GM21526 (cell line): ENCODE measurements around the gene TP73.

Experiments used
- ATAC-seq: cut with Tn5 transposase; IDR thresholded peaks from one replicate; pipeline ENCODE4 v1.9.1; 2021; ENCODE audit warnings: moderate library complexity; ENCODE audit not compliant: unreplicated experiment, low FRiP score

The TP73 gene

GRCh38 chr1:3683197-3683596 is 30.9 kb downstream of the TP73 start:
- ATAC-seq, result no peak

- ATAC-seq, result no peak
Observed at GRCh38 chr1:3683992-3684391, 31.7 kb downstream of the TP73 start.

GRCh38 chr1:3685222-3685621 is 32.9 kb downstream of the TP73 start:
- ATAC-seq, result no peak

GRCh38 chr1:3685906-3686305 is 33.6 kb downstream of the TP73 start:
- no peak for ATAC-seq

GRCh38 chr1:3687504-3687903 is 35.2 kb downstream of the TP73 start:
- ATAC-seq, result no peak

GRCh38 chr1:3688356-3689137 is 36.2 kb downstream of the TP73 start:
- no peak for ATAC-seq

GRCh38 chr1:3689138-3689750 is 36.9 kb downstream of the TP73 start:
- no peak for ATAC-seq

- ATAC-seq, result no peak
Observed at GRCh38 chr1:3690282-3691065, 38.2 kb downstream of the TP73 start.

- no peak for ATAC-seq
Observed at GRCh38 chr1:3691421-3692204, 39.3 kb downstream of the TP73 start.

GRCh38 chr1:3692598-3692997 is 40.3 kb downstream of the TP73 start:
- ATAC-seq, result no peak

- ATAC-seq, result no peak
Observed at GRCh38 chr1:3693321-3693720, 41.0 kb downstream of the TP73 start.

- no peak for ATAC-seq
Observed at GRCh38 chr1:3695326-3696217, 43.3 kb downstream of the TP73 start.

GRCh38 chr1:3696689-3697088 is 44.4 kb downstream of the TP73 start:
- no peak for ATAC-seq

GRCh38 chr1:3697104-3697503 is 44.8 kb downstream of the TP73 start:
- no peak for ATAC-seq

- ATAC-seq, result no peak
Observed at GRCh38 chr1:3697810-3698209, 45.5 kb downstream of the TP73 start.

GRCh38 chr1:3698660-3699408 is 46.5 kb downstream of the TP73 start:
- no peak for ATAC-seq

- no peak for ATAC-seq
Observed at GRCh38 chr1:3699596-3699995, 47.3 kb downstream of the TP73 start.

GRCh38 chr1:3700631-3701030 is 48.3 kb downstream of the TP73 start:
- no peak for ATAC-seq

GRCh38 chr1:3702528-3702927 is 50.2 kb downstream of the TP73 start:
- no peak for ATAC-seq
